BE2C (cell line): ENCODE results near the gene PCTP.

Experiments
- DNase-seq: peaks from one replicate; pipeline ENCODE4 v3.0.0-alpha.2; 2020
- H3K27me3 ChIP-seq: fragments of 250-450 bp; sonication (Bioruptor Pico); 2 replicates; pipeline ENCODE4 v1.5.1; 2020; ENCODE audit warnings: mild to moderate bottlenecking
- H3K36me3 ChIP-seq: fragments of 250-450 bp; sonication (Bioruptor Pico); 2 replicates; pipeline ENCODE4 v1.5.1; 2020; ENCODE audit warnings: mild to moderate bottlenecking
- H3K4me1 ChIP-seq: fragments of 250-450 bp; sonication (Bioruptor Pico); 2 replicates; pipeline ENCODE4 v1.5.1; 2020
- H3K4me3 ChIP-seq: 2 replicates; pipeline ENCODE4 v1.5.1; 2011; ENCODE audit warnings: low read depth, low read length
- H3K9me3 ChIP-seq: fragments of 250-450 bp; sonication (Bioruptor Pico); 2 replicates; pipeline ENCODE4 v1.5.1; 2020
- CTCF ChIP-seq: IDR thresholded peaks from 2 replicates; pipeline ENCODE4 v1.5.1; 2012; ENCODE audit warnings: mild to moderate bottlenecking, low read depth, low read length

Gene PCTP

GRCh38 chr17:55756689-55757088, 5.8 kb downstream of the PCTP start:
- peaks cover 4% of the 10 kb centered on the region for H3K4me1 ChIP-seq
- TF ChIP-seq CTCF: no peak
- H3K9me3 ChIP-seq: no peaks in the 10 kb centered on the region
- no peaks in the 10 kb centered on the region for H3K36me3 ChIP-seq
- no peak for DNase-seq
- H3K4me3 ChIP-seq: no peak overlapping the region
- no peaks in the 10 kb centered on the region for H3K27me3 ChIP-seq

GRCh38 chr17:55757659-55758058, 6.8 kb downstream of the PCTP start:
- Histone ChIP-seq H3K36me3 (no peaks in the 10 kb centered on the region), H3K4me3 (no peak overlapping the region), H3K9me3 (no peaks in the 10 kb centered on the region), H3K27me3 (no peaks in the 10 kb centered on the region), H3K4me1 (no peaks in the 10 kb centered on the region; the same call in 1 of the 2 replicates)
- no peak for TF ChIP-seq CTCF
- no peak for DNase-seq

GRCh38 chr17:55758171-55758570, 7.3 kb downstream of the PCTP start:
- no peak for DNase-seq
- TF ChIP-seq CTCF: no peak
- no peaks in the 10 kb centered on the region for H3K27me3 ChIP-seq
- no peak overlapping the region for H3K4me3 ChIP-seq
- H3K4me1 ChIP-seq: no peaks in the 10 kb centered on the region; the same call in 1 of the 2 replicates
- no peaks in the 10 kb centered on the region for H3K9me3 ChIP-seq
- no peaks in the 10 kb centered on the region for H3K36me3 ChIP-seq

GRCh38 chr17:55760643-55761355, 9.9 kb downstream of the PCTP start:
- Histone ChIP-seq H3K27me3 (no peaks in the 10 kb centered on the region), H3K4me1 (no peaks in the 10 kb centered on the region; the same call in 1 of the 2 replicates), H3K9me3 (no peaks in the 10 kb centered on the region), H3K4me3 (no peak overlapping the region), H3K36me3 (no peaks in the 10 kb centered on the region)
- no peak for TF ChIP-seq CTCF
- no peak for DNase-seq

- no peak for TF ChIP-seq CTCF
- no peak for DNase-seq
- no peaks in the 10 kb centered on the region; the same call in 1 of the 2 replicates for H3K4me1 ChIP-seq
Measured at GRCh38 chr17:55762086-55762858, 11.4 kb downstream of the PCTP start.

GRCh38 chr17:55763856-55764255, 13.0 kb downstream of the PCTP start:
- H3K36me3 ChIP-seq: no peaks in the 10 kb centered on the region
- no peak for DNase-seq
- no peaks in the 10 kb centered on the region for H3K27me3 ChIP-seq
- no peaks in the 10 kb centered on the region for H3K9me3 ChIP-seq
- no peaks in the 10 kb centered on the region; the same call in 1 of the 2 replicates for H3K4me1 ChIP-seq
- no peak for TF ChIP-seq CTCF
- H3K4me3 ChIP-seq: no peak overlapping the region

More at GRCh38 chr17:55762086-55762858, 11.4 kb downstream of the PCTP start:
- Histone ChIP-seq H3K9me3 (no peaks in the 10 kb centered on the region), H3K27me3 (no peaks in the 10 kb centered on the region), H3K36me3 (no peaks in the 10 kb centered on the region), H3K4me3 (no peak overlapping the region)
